Bronchial epithelial cell (primary cell): ENCODE data around the gene ADD1. TPM values are rescaled to one million over a fixed set of nuclear protein-coding genes. Genes with fewer than 3 reads are reported as not detected.
A peak's percentile ranks its signal among the peaks of the same experiment; 100 is the strongest.

Source experiments
- DNase-seq: peaks from one replicate; pipeline ENCODE4 v3.0.0-alpha.2; 2010; ENCODE audit warnings: low read depth
- FAIRE-seq: peaks from 2 replicates; lab custom pipeline; 2011; peaks lifted over from hg19 to GRCh38; lab: Jason Lieb, UNC
- H3K27me3 ChIP-seq: 2 replicates; pipeline ENCODE4 v1.5.1; 2011; ENCODE audit warnings: low read length; ENCODE audit not compliant: control insufficient read depth, insufficient read depth
- H3K36me3 ChIP-seq: 2 replicates; pipeline ENCODE4 v1.5.1; 2011; ENCODE audit warnings: low read length; ENCODE audit not compliant: control insufficient read depth, insufficient read depth
- H3K4me3 ChIP-seq: 2 replicates; pipeline ENCODE4 v1.5.1; 2011; ENCODE audit warnings: mild to moderate bottlenecking, low read depth, low read length, control low read depth
- total RNA-seq: library from RNA; depleted of rRNA; stranded (reverse); fragments of >200 nt; gene quantifications from 2 replicates; pipeline ENCODE4 v1.2.1, GENCODE V29; 2014
- TF ChIP-seq, protein P1 (sequence below): IDR thresholded peaks from 2 replicates; pipeline ENCODE4 v1.5.1; 2011; ENCODE audit warnings: mild to moderate bottlenecking, moderate library complexity, low read length, control low read depth, inconsistent platforms; ENCODE audit not compliant: insufficient read depth, severe bottlenecking

ADD1 gene
- total RNA-seq, 1 donor from 2014 or later: 71.9 TPM

GRCh38 chr4:2941138-2942036 lies 97.7 kb downstream of the ADD1 start:
- no peaks in the 10 kb centered on the region for H3K27me3 ChIP-seq
- TF ChIP-seq, protein P1, sequence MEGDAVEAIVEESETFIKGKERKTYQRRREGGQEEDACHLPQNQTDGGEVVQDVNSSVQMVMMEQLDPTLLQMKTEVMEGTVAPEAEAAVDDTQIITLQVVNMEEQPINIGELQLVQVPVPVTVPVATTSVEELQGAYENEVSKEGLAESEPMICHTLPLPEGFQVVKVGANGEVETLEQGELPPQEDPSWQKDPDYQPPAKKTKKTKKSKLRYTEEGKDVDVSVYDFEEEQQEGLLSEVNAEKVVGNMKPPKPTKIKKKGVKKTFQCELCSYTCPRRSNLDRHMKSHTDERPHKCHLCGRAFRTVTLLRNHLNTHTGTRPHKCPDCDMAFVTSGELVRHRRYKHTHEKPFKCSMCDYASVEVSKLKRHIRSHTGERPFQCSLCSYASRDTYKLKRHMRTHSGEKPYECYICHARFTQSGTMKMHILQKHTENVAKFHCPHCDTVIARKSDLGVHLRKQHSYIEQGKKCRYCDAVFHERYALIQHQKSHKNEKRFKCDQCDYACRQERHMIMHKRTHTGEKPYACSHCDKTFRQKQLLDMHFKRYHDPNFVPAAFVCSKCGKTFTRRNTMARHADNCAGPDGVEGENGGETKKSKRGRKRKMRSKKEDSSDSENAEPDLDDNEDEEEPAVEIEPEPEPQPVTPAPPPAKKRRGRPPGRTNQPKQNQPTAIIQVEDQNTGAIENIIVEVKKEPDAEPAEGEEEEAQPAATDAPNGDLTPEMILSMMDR: no peak
- H3K4me3 ChIP-seq: no peak overlapping the region
- H3K36me3 ChIP-seq: peaks cover 52% of the 10 kb centered on the region
- no peak for FAIRE-seq
- no peak for DNase-seq

GRCh38 chr4:2942037-2942531 lies 98.4 kb downstream of the ADD1 start:
- no peaks in the 10 kb centered on the region for H3K27me3 ChIP-seq
- FAIRE-seq (no peak), DNase-seq (no peak)
- peaks cover 58% of the 10 kb centered on the region for H3K36me3 ChIP-seq
- no peak overlapping the region for H3K4me3 ChIP-seq
- TF ChIP-seq, protein P1: no peak

- Histone ChIP-seq H3K27me3 (no peaks in the 10 kb centered on the region), H3K36me3 (peaks cover 61% of the 10 kb centered on the region), H3K4me3 (no peak overlapping the region)
- peak; percentile 43 for DNase-seq
- TF ChIP-seq, protein P1: no peak
- FAIRE-seq: no peak
Observed at GRCh38 chr4:2942532-2943363, 99.1 kb downstream of the ADD1 start.

DNA sequence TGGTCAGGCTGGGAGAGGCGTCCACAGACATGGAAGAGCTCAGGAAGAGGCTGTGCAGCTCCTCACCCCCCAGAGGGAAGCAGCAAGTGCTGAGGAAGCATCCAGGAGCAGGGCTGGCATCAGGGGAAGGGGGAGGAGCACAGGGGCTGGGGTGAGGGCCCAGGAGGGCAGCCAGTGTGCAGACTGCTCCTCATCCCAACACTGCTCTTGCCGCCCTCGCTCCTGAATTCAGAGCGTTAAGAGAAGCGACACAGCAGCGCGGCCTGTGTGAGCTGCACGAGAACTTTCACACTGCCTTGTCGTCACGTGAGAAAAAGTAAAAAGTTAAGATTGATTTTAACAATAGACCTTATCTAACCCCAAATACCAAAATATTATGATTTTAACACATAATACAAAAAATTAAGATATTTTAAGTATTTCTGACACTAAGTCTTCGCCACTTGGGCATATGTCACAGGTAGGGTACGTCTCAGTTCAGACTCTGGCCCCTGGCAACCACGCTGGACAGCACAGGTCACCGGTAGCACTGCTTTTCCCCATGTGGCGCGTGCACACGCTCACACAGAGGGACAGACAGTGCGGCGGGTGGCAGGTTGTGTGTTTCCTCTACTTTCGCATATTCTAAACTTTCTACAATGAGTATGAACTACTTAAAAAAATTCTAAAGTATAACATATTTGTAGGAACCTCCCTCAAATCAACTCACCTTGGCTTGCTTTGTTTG lies 99.9 kb downstream of the ADD1 start:
- FAIRE-seq (no peak), DNase-seq (no peak)
- Histone ChIP-seq H3K27me3 (no peaks in the 10 kb centered on the region), H3K36me3 (peaks cover 64% of the 10 kb centered on the region), H3K4me3 (no peak overlapping the region)
- TF ChIP-seq, protein P1: no peak

- TF ChIP-seq, protein P1: no peak
- H3K36me3 ChIP-seq: peaks cover 61% of the 10 kb centered on the region
- DNase-seq: no peak
- H3K27me3 ChIP-seq: no peaks in the 10 kb centered on the region
- FAIRE-seq: no peak
- H3K4me3 ChIP-seq: no peak overlapping the region
Observed at GRCh38 chr4:2944091-2944482, 100.4 kb downstream of the ADD1 start.
